Endodermal cell (in vitro differentiated cells): ENCODE measurements around the gene CDC6. TPM values are rescaled to one million over a fixed set of nuclear protein-coding genes. Genes with fewer than 3 reads are reported as not detected.

Experiments used
- DNase-seq: peaks from one replicate; pipeline ENCODE4 v3.0.0-alpha.2; 2017
- H3K27ac ChIP-seq: 2 replicates; pipeline ENCODE4 v1.5.1; 2013; ENCODE audit warnings: mild to moderate bottlenecking, low read depth, low read length, moderate library complexity
- H3K27me3 ChIP-seq: 2 replicates; pipeline ENCODE4 v1.6.1; 2013; ENCODE audit warnings: mild to moderate bottlenecking, low read length, moderate library complexity; ENCODE audit not compliant: insufficient read depth, control insufficient read depth, poor library complexity, severe bottlenecking
- H3K36me3 ChIP-seq: 2 replicates; pipeline ENCODE4 v1.7.0; 2013; ENCODE audit warnings: mild to moderate bottlenecking, low read length, moderate library complexity; ENCODE audit not compliant: control insufficient read depth, insufficient read depth
- H3K4me1 ChIP-seq: one replicate; pipeline ENCODE4 v1.7.0; 2013; ENCODE audit warnings: low read length; ENCODE audit not compliant: control insufficient read depth, insufficient read depth
- H3K4me3 ChIP-seq: 2 replicates; pipeline ENCODE4 v1.5.1; 2013; ENCODE audit warnings: mild to moderate bottlenecking, low read length, moderate library complexity
- H3K9ac ChIP-seq: 2 replicates; pipeline ENCODE4 v1.6.1; 2013; ENCODE audit warnings: mild to moderate bottlenecking, low read length, moderate library complexity; ENCODE audit not compliant: poor library complexity, severe bottlenecking; ENCODE audit errors: extremely low read depth
- H3K9me3 ChIP-seq: 2 replicates; pipeline ENCODE4 v1.6.1; 2013; ENCODE audit warnings: mild to moderate bottlenecking, low read length, moderate library complexity; ENCODE audit not compliant: control insufficient read depth
- H3K27ac Mint-ChIP-seq: 2 replicates; pipeline ENCODE4 v1.8.0; 2020; ENCODE audit warnings: mixed read lengths
- H3K27me3 Mint-ChIP-seq: 2 replicates; pipeline ENCODE4 v1.8.0; 2021; ENCODE audit warnings: mild to moderate bottlenecking, mixed read lengths; ENCODE audit not compliant: insufficient read depth
- H3K36me3 Mint-ChIP-seq: 2 replicates; pipeline ENCODE4 v1.8.0; 2020; ENCODE audit warnings: low read depth, mixed read lengths
- H3K4me1 Mint-ChIP-seq: 2 replicates; pipeline ENCODE4 v1.8.0; 2020; ENCODE audit warnings: mixed read lengths
- H3K4me3 Mint-ChIP-seq: 2 replicates; pipeline ENCODE4 v1.8.0; 2020; ENCODE audit warnings: mild to moderate bottlenecking, moderate library complexity, mixed read lengths
- H3K9me3 Mint-ChIP-seq: 2 replicates; pipeline ENCODE4 v1.8.0; 2020; ENCODE audit warnings: mild to moderate bottlenecking, mixed read lengths
- CTCF ChIP-seq: fragments of 200-600 bp; sonication (generic); conservative IDR thresholded peaks from 2 replicates; pipeline ENCODE4 v1.5.0; 2021; ENCODE audit warnings: antibody characterized with exemption, mild to moderate bottlenecking
- WGBS, 2 experiments: methylation state at CpG; one replicate each; pipeline versions ENCODE4 v1.1.5 to v1.1.7; 2013; ENCODE audit warnings: missing lambda C conversion rate in 2 of 2, mixed read lengths in 1 of 2; ENCODE audit not compliant: insufficient coverage in 1 of 2, insufficient read length in 1 of 2; 5-methylcytosine and 5-hydroxymethylcytosine counted together
- total RNA-seq, 2 donors: library from RNA; stranded (reverse); fragmentation: NEBNext Ultra II Directional in 1 of 2; extraction: Animal tissue kit (Norgen Biotek cat#: 25700) in 1 of 2; gene quantifications; 2 replicates in 1 of 2; 3 replicates in 1 of 2; pipeline ENCODE4 v1.2.1, GENCODE V29; 2021

The CDC6 gene
- total RNA-seq, 2 donors from 2014 or later, result 88.4 to 95.4 TPM

- H3K4me1 ChIP-seq, result peaks cover 35% of the 10 kb centered on the region
- Mint-ChIP-seq H3K27me3 (no peaks in the 10 kb centered on the region), H3K4me3 (no peak overlapping the region), H3K36me3 (peaks cover 15% of the 10 kb centered on the region), H3K9me3 (no peaks in the 10 kb centered on the region), H3K4me1 (peaks cover 43% of the 10 kb centered on the region), H3K27ac (no peak overlapping the region)
- H3K9me3 ChIP-seq, result no peaks in the 10 kb centered on the region
- peaks cover 30% of the 10 kb centered on the region for H3K36me3 ChIP-seq
- H3K27ac ChIP-seq, result peak overlapping the region; percentile 82
- no peaks in the 10 kb centered on the region for H3K27me3 ChIP-seq
- no peak for TF ChIP-seq CTCF
- peak; percentile 73 for DNase-seq
- H3K9ac ChIP-seq, result peak overlapping the region; percentile 7
- WGBS, 2 experiments, result 39 to 48% methylated on average over 2 of the region's 2 CpGs
- H3K4me3 ChIP-seq, result peak overlapping the region; percentile 58
Measured at GRCh38 chr17:40306395-40306794, 18.7 kb downstream of the CDC6 start.

GRCh38 chr17:40307001-40307730 lies 19.5 kb downstream of the CDC6 start:
- Mint-ChIP-seq H3K36me3 (peaks cover 8% of the 10 kb centered on the region), H3K27ac (no peak overlapping the region), H3K9me3 (no peaks in the 10 kb centered on the region), H3K4me1 (peaks cover 39% of the 10 kb centered on the region), H3K4me3 (no peak overlapping the region), H3K27me3 (peaks cover 3% of the 10 kb centered on the region)
- Histone ChIP-seq H3K4me1 (peaks cover 31% of the 10 kb centered on the region), H3K4me3 (peak overlapping the region; percentile 58), H3K9me3 (no peaks in the 10 kb centered on the region), H3K27ac (peak overlapping the region; percentile 82), H3K27me3 (no peaks in the 10 kb centered on the region), H3K36me3 (peaks cover 22% of the 10 kb centered on the region), H3K9ac (peak overlapping the region; percentile 7)
- no peak for TF ChIP-seq CTCF
- peak; percentile 82 for DNase-seq
- 33 to 71% methylated on average over 1 to 10 of the region's 10 CpGs for WGBS, 2 experiments

- WGBS, 2 experiments, result 44 to 58% methylated on average over 3 of the region's 3 CpGs
- Mint-ChIP-seq H3K4me3 (no peak overlapping the region), H3K27me3 (peaks cover 3% of the 10 kb centered on the region), H3K36me3 (peaks cover 3% of the 10 kb centered on the region), H3K9me3 (no peaks in the 10 kb centered on the region), H3K4me1 (peaks cover 38% of the 10 kb centered on the region), H3K27ac (no peak overlapping the region)
- DNase-seq, result no peak
- TF ChIP-seq CTCF, result no peak
- Histone ChIP-seq H3K4me1 (peaks cover 31% of the 10 kb centered on the region), H3K4me3 (peak overlapping the region; percentile 96), H3K9ac (no peak overlapping the region), H3K36me3 (peaks cover 16% of the 10 kb centered on the region), H3K27me3 (no peaks in the 10 kb centered on the region), H3K27ac (no peak overlapping the region), H3K9me3 (no peaks in the 10 kb centered on the region)
Measured at GRCh38 chr17:40307740-40308239, 20.1 kb downstream of the CDC6 start.
